ENCODE measurements around the gene CPD.
"Not testable (repeated sequence)": the region's sequence is repeated elsewhere in the genome, so short reads cannot be mapped to it uniquely, and the experiment has no call there.

Gene CPD

GRCh38 chr17:30391534-30391933 is 12.8 kb downstream of the CPD start:
- Histone ChIP-seq H3K9ac (ENCODE audit: low read length) (no peak overlapping the region), H3K27me3 (ENCODE audit: control insufficient read depth in 1 of 2, insufficient read depth in 2 of 2, low read length in 2 of 2) (no peaks in the 10 kb centered on the region), H3K9me3 (ENCODE audit: low read length) (no peaks in the 10 kb centered on the region), H3K4me3 (ENCODE audit: low read depth in 1 of 2, low read length in 2 of 2) (no peak overlapping the region), H3K36me3 (ENCODE audit: insufficient read depth, low read length) (peaks cover 6% of the 10 kb centered on the region), H3K4me1 (ENCODE audit: insufficient read depth, low read length) (no peaks in the 10 kb centered on the region), H3K27ac (ENCODE audit: low read depth, low read length) (no peak overlapping the region)

GRCh38 chr17:30393491-30393890 is 14.8 kb downstream of the CPD start:
- H3K27me3 ChIP-seq (ENCODE audit: control insufficient read depth in 1 of 2, insufficient read depth in 2 of 2, low read length in 2 of 2), result no peaks in the 10 kb centered on the region
- H3K9ac ChIP-seq (ENCODE audit: low read length), result no peak overlapping the region
- H3K27ac ChIP-seq (ENCODE audit: low read depth, low read length), result no peak overlapping the region
- H3K36me3 ChIP-seq (ENCODE audit: insufficient read depth, low read length), result peaks cover 3% of the 10 kb centered on the region
- no peaks in the 10 kb centered on the region for H3K9me3 ChIP-seq (ENCODE audit: low read length)
- no peak overlapping the region for H3K4me3 ChIP-seq (ENCODE audit: low read depth in 1 of 2, low read length in 2 of 2)
- no peaks in the 10 kb centered on the region for H3K4me1 ChIP-seq (ENCODE audit: insufficient read depth, low read length)

GRCh38 chr17:30393911-30394867 is 15.5 kb downstream of the CPD start:
- Histone ChIP-seq H3K9me3 (ENCODE audit: low read length) (no peaks in the 10 kb centered on the region), H3K36me3 (ENCODE audit: insufficient read depth, low read length) (peaks cover 3% of the 10 kb centered on the region), H3K4me1 (ENCODE audit: insufficient read depth, low read length) (no peaks in the 10 kb centered on the region), H3K27me3 (ENCODE audit: control insufficient read depth in 1 of 2, insufficient read depth in 2 of 2, low read length in 2 of 2) (no peaks in the 10 kb centered on the region), H3K9ac (ENCODE audit: low read length) (no peak overlapping the region), H3K4me3 (ENCODE audit: low read depth in 1 of 2, low read length in 2 of 2) (no peak overlapping the region), H3K27ac (ENCODE audit: low read depth, low read length) (no peak overlapping the region)

GRCh38 chr17:30395398-30396022 is 16.8 kb downstream of the CPD start:
- Histone ChIP-seq H3K27ac (ENCODE audit: low read depth, low read length) (no peak overlapping the region), H3K9me3 (ENCODE audit: low read length) (no peaks in the 10 kb centered on the region), H3K9ac (ENCODE audit: low read length) (no peak overlapping the region)

GRCh38 chr17:30396129-30396528 is 17.4 kb downstream of the CPD start:
- Histone ChIP-seq H3K27ac (ENCODE audit: low read depth, low read length) (no peak overlapping the region), H3K4me3 (ENCODE audit: low read depth in 1 of 2, low read length in 2 of 2) (no peak overlapping the region)

More at GRCh38 chr17:30395398-30396022, 16.8 kb downstream of the CPD start:
- H3K27me3 ChIP-seq (ENCODE audit: control insufficient read depth in 1 of 2, insufficient read depth in 2 of 2, low read length in 2 of 2), result no peaks in the 10 kb centered on the region
- H3K4me1 ChIP-seq (ENCODE audit: insufficient read depth, low read length), result no peaks in the 10 kb centered on the region
- no peak overlapping the region for H3K4me3 ChIP-seq (ENCODE audit: low read depth in 1 of 2, low read length in 2 of 2)
- H3K36me3 ChIP-seq (ENCODE audit: insufficient read depth, low read length), result peaks cover 3% of the 10 kb centered on the region

GRCh38 chr17:30396612-30397011 is 17.9 kb downstream of the CPD start:
- Histone ChIP-seq H3K27ac (ENCODE audit: low read depth, low read length) (no peak overlapping the region), H3K4me1 (ENCODE audit: insufficient read depth, low read length) (no peaks in the 10 kb centered on the region), H3K36me3 (ENCODE audit: insufficient read depth, low read length) (peaks cover 3% of the 10 kb centered on the region), H3K9me3 (ENCODE audit: low read length) (no peaks in the 10 kb centered on the region), H3K9ac (ENCODE audit: low read length) (no peak overlapping the region), H3K4me3 (ENCODE audit: low read depth in 1 of 2, low read length in 2 of 2) (no peak overlapping the region), H3K27me3 (ENCODE audit: control insufficient read depth in 1 of 2, insufficient read depth in 2 of 2, low read length in 2 of 2) (no peaks in the 10 kb centered on the region)

More at GRCh38 chr17:30396129-30396528, 17.4 kb downstream of the CPD start:
- Histone ChIP-seq H3K9ac (ENCODE audit: low read length) (no peak overlapping the region), H3K36me3 (ENCODE audit: insufficient read depth, low read length) (peaks cover 3% of the 10 kb centered on the region), H3K9me3 (ENCODE audit: low read length) (no peaks in the 10 kb centered on the region), H3K4me1 (ENCODE audit: insufficient read depth, low read length) (no peaks in the 10 kb centered on the region), H3K27me3 (ENCODE audit: control insufficient read depth in 1 of 2, insufficient read depth in 2 of 2, low read length in 2 of 2) (no peaks in the 10 kb centered on the region)

GRCh38 chr17:30398328-30399041 is 19.8 kb downstream of the CPD start:
- no peak overlapping the region for H3K9ac ChIP-seq (ENCODE audit: low read length)
- no peak overlapping the region for H3K4me3 ChIP-seq (ENCODE audit: low read depth in 1 of 2, low read length in 2 of 2)

GRCh38 chr17:30401097-30401496 is 22.4 kb downstream of the CPD start:
- Histone ChIP-seq H3K36me3 (ENCODE audit: insufficient read depth, low read length) (no peaks in the 10 kb centered on the region), H3K27me3 (ENCODE audit: control insufficient read depth in 1 of 2, insufficient read depth in 2 of 2, low read length in 2 of 2) (no peaks in the 10 kb centered on the region), H3K4me1 (ENCODE audit: insufficient read depth, low read length) (no peaks in the 10 kb centered on the region), H3K9ac (ENCODE audit: low read length) (no peak overlapping the region), H3K4me3 (ENCODE audit: low read depth in 1 of 2, low read length in 2 of 2) (no peak overlapping the region), H3K27ac (ENCODE audit: low read depth, low read length) (no peak overlapping the region), H3K9me3 (ENCODE audit: low read length) (no peaks in the 10 kb centered on the region)

More at GRCh38 chr17:30398328-30399041, 19.8 kb downstream of the CPD start:
- Histone ChIP-seq H3K27me3 (ENCODE audit: control insufficient read depth in 1 of 2, insufficient read depth in 2 of 2, low read length in 2 of 2) (no peaks in the 10 kb centered on the region), H3K27ac (ENCODE audit: low read depth, low read length) (no peak overlapping the region), H3K4me1 (ENCODE audit: insufficient read depth, low read length) (no peaks in the 10 kb centered on the region), H3K9me3 (ENCODE audit: low read length) (no peaks in the 10 kb centered on the region), H3K36me3 (ENCODE audit: insufficient read depth, low read length) (no peaks in the 10 kb centered on the region)

GRCh38 chr17:30405161-30405560 is 26.4 kb downstream of the CPD start:
- Histone ChIP-seq H3K9me3 (ENCODE audit: low read length) (no peaks in the 10 kb centered on the region), H3K4me1 (ENCODE audit: insufficient read depth, low read length) (no peaks in the 10 kb centered on the region), H3K27me3 (ENCODE audit: control insufficient read depth in 1 of 2, insufficient read depth in 2 of 2, low read length in 2 of 2) (no peaks in the 10 kb centered on the region)

GRCh38 chr17:30410627-30411026 is 31.9 kb downstream of the CPD start:
- not testable (repeated sequence) for H3K4me3 ChIP-seq (ENCODE audit: low read depth in 1 of 2, low read length in 2 of 2); H3K27ac ChIP-seq (ENCODE audit: low read depth, low read length)

More at GRCh38 chr17:30405161-30405560, 26.4 kb downstream of the CPD start:
- Histone ChIP-seq H3K9ac (ENCODE audit: low read length) (no peak overlapping the region), H3K36me3 (ENCODE audit: insufficient read depth, low read length) (no peaks in the 10 kb centered on the region), H3K4me3 (ENCODE audit: low read depth in 1 of 2, low read length in 2 of 2) (no peak overlapping the region), H3K27ac (ENCODE audit: low read depth, low read length) (no peak overlapping the region)

GRCh38 chr17:30412008-30412496 is 33.3 kb downstream of the CPD start:
- not testable (repeated sequence) for H3K9me3 ChIP-seq (ENCODE audit: low read length); H3K9ac ChIP-seq (ENCODE audit: low read length); H3K36me3 ChIP-seq (ENCODE audit: insufficient read depth, low read length); H3K27ac ChIP-seq (ENCODE audit: low read depth, low read length); H3K27me3 ChIP-seq (ENCODE audit: control insufficient read depth in 1 of 2, insufficient read depth in 2 of 2, low read length in 2 of 2); H3K4me3 ChIP-seq (ENCODE audit: low read depth in 1 of 2, low read length in 2 of 2); H3K4me1 ChIP-seq (ENCODE audit: insufficient read depth, low read length)

More at GRCh38 chr17:30410627-30411026, 31.9 kb downstream of the CPD start:
- H3K9ac ChIP-seq (ENCODE audit: low read length); H3K27me3 ChIP-seq (ENCODE audit: control insufficient read depth in 1 of 2, insufficient read depth in 2 of 2, low read length in 2 of 2); H3K4me1 ChIP-seq (ENCODE audit: insufficient read depth, low read length); H3K36me3 ChIP-seq (ENCODE audit: insufficient read depth, low read length); H3K9me3 ChIP-seq (ENCODE audit: low read length): not testable (repeated sequence)
